Measurements from ENCODE around the gene NLRP2B. TPM values are rescaled to one million over a fixed set of nuclear protein-coding genes. Genes with fewer than 3 reads are reported as not detected.
A peak's percentile ranks its signal among the peaks of the same experiment; 100 is the strongest.
"Not testable (repeated sequence)": the region's sequence is repeated elsewhere in the genome, so short reads cannot be mapped to it uniquely, and the experiment has no call there.

NLRP2B gene
- total and polyA plus RNA-seq, 2 experiments from 2014 or later: not detected

- 57% methylated on average over 2 of the region's 2 CpGs for WGBS (ENCODE audit: low lambda C conversion rate, missing lambda C conversion rate)
- H3K27me3 ChIP-seq: no peaks in the 10 kb centered on the region
- peak overlapping the region; percentile 30 for H3K27ac ChIP-seq
- no peak for DNase-seq (ENCODE audit: low spot score)
- no peaks in the 10 kb centered on the region for H3K9me2 ChIP-seq (replicated peaks; ENCODE audit: insufficient read depth)
- peaks cover 8% of the 10 kb centered on the region for H3K9me3 ChIP-seq (ENCODE audit: low read depth)
- no peak overlapping the region for H2AFZ ChIP-seq
- H4K20me1 ChIP-seq (ENCODE audit: insufficient read depth, poor library complexity, severe bottlenecking): no peaks in the 10 kb centered on the region
- no peaks in the 10 kb centered on the region for H3K4me1 ChIP-seq (ENCODE audit: insufficient read depth)
- no peak overlapping the region for H3K4me3 ChIP-seq
- H3K79me2 ChIP-seq: no peaks in the 10 kb centered on the region
- no peaks in the 10 kb centered on the region for H3K36me3 ChIP-seq (replicated peaks; ENCODE audit: insufficient read depth, low read depth)
- no peak overlapping the region for H3K4me2 ChIP-seq
- TF ChIP-seq, protein P1, sequence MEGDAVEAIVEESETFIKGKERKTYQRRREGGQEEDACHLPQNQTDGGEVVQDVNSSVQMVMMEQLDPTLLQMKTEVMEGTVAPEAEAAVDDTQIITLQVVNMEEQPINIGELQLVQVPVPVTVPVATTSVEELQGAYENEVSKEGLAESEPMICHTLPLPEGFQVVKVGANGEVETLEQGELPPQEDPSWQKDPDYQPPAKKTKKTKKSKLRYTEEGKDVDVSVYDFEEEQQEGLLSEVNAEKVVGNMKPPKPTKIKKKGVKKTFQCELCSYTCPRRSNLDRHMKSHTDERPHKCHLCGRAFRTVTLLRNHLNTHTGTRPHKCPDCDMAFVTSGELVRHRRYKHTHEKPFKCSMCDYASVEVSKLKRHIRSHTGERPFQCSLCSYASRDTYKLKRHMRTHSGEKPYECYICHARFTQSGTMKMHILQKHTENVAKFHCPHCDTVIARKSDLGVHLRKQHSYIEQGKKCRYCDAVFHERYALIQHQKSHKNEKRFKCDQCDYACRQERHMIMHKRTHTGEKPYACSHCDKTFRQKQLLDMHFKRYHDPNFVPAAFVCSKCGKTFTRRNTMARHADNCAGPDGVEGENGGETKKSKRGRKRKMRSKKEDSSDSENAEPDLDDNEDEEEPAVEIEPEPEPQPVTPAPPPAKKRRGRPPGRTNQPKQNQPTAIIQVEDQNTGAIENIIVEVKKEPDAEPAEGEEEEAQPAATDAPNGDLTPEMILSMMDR (IDR thresholded peaks at IDR 0.05; ENCODE audit: poor library complexity): no peak
- TF ChIP-seq EZH2 (IDR thresholded peaks at IDR 0.05; ENCODE audit: borderline replicate concordance): no peak
- TF ChIP-seq EZH2phosphoT487 (IDR thresholded peaks at IDR 0.05; ENCODE audit: low read depth, severe bottlenecking, unreplicated experiment): no peak
Observed at GRCh38 chrX:57641338-57641737, 38.7 kb downstream of the NLRP2B start.

- peak overlapping the region; percentile 30 for H3K27ac ChIP-seq
- TF ChIP-seq, protein P1 (IDR thresholded peaks at IDR 0.05; ENCODE audit: poor library complexity): no peak
- no peak for TF ChIP-seq EZH2phosphoT487 (IDR thresholded peaks at IDR 0.05; ENCODE audit: low read depth, severe bottlenecking, unreplicated experiment)
- TF ChIP-seq EZH2 (IDR thresholded peaks at IDR 0.05; ENCODE audit: borderline replicate concordance): no peak
- 76% methylated on average over 4 of the region's 4 CpGs for WGBS (ENCODE audit: low lambda C conversion rate, missing lambda C conversion rate)
- H3K9me3 ChIP-seq (ENCODE audit: low read depth): peaks cover 8% of the 10 kb centered on the region
- H3K79me2 ChIP-seq: no peaks in the 10 kb centered on the region
- H3K36me3 ChIP-seq (replicated peaks; ENCODE audit: insufficient read depth, low read depth): no peaks in the 10 kb centered on the region
- H3K4me3 ChIP-seq: no peak overlapping the region
- H3K27me3 ChIP-seq: no peaks in the 10 kb centered on the region
- no peak overlapping the region for H2AFZ ChIP-seq
- H3K4me2 ChIP-seq: no peak overlapping the region
- H3K9me2 ChIP-seq (replicated peaks; ENCODE audit: insufficient read depth): no peaks in the 10 kb centered on the region
- DNase-seq (ENCODE audit: low spot score): no peak
- H3K4me1 ChIP-seq (ENCODE audit: insufficient read depth): no peaks in the 10 kb centered on the region
- H4K20me1 ChIP-seq (ENCODE audit: insufficient read depth, poor library complexity, severe bottlenecking): no peaks in the 10 kb centered on the region
Observed at GRCh38 chrX:57640674-57641016, 39.4 kb downstream of the NLRP2B start.

GRCh38 chrX:57629438-57629837 lies 50.6 kb downstream of the NLRP2B start:
- H3K4me1 ChIP-seq (ENCODE audit: insufficient read depth); H4K20me1 ChIP-seq (ENCODE audit: insufficient read depth, poor library complexity, severe bottlenecking); H3K36me3 ChIP-seq (replicated peaks; ENCODE audit: insufficient read depth, low read depth); H3K9me2 ChIP-seq (replicated peaks; ENCODE audit: insufficient read depth); DNase-seq (ENCODE audit: low spot score); H3K9me3 ChIP-seq (ENCODE audit: low read depth); H3K27ac ChIP-seq; H3K4me3 ChIP-seq; H3K79me2 ChIP-seq; H2AFZ ChIP-seq; H3K27me3 ChIP-seq; H3K4me2 ChIP-seq: not testable (repeated sequence)
- WGBS (ENCODE audit: low lambda C conversion rate, missing lambda C conversion rate): 95% methylated on average over 20 of the region's 20 CpGs

Other genes with a start within 250 kb of the NLRP2B start
- gene ZXDB, start 88.2 kb downstream of the NLRP2B start, total RNA-seq: 12.4 and 14.3 TPM in 2 replicates
- 3.1 and 4.1 TPM in 2 replicates for gene ZXDB, start 88.2 kb downstream of the NLRP2B start, polyA plus RNA-seq
- not detected in 2 replicates for gene ZXDA, start 230.2 kb upstream of the NLRP2B start, total RNA-seq
- gene ZXDA, start 230.2 kb upstream of the NLRP2B start, polyA plus RNA-seq: not detected in 2 replicates

Data from hepatocyte (in vitro differentiated cells).